NCI-H128 (cell line): ENCODE measurements around the gene TRIM65.
"Not testable (repeated sequence)": the region's sequence is repeated elsewhere in the genome, so short reads cannot be mapped to it uniquely, and the experiment has no call there.

Experiments used
- DNase-seq: peaks from one replicate; lab custom pipeline; 2025; ENCODE audit not compliant: unreplicated experiment; lab: John Stamatoyannopoulos, UW

The TRIM65 gene

GRCh38 chr17:75854881-75855309 lies 41.9 kb downstream of the TRIM65 start:
- no peak for DNase-seq

GRCh38 chr17:75854101-75854748 lies 42.5 kb downstream of the TRIM65 start:
- DNase-seq: no peak

GRCh38 chr17:75853433-75853832 lies 43.3 kb downstream of the TRIM65 start:
- DNase-seq: no peak

GRCh38 chr17:75851693-75851991 lies 45.1 kb downstream of the TRIM65 start:
- not testable (repeated sequence) for DNase-seq

GRCh38 chr17:75850928-75851692 lies 45.6 kb downstream of the TRIM65 start:
- DNase-seq: no peak

- no peak for DNase-seq
These were observed 47.0 kb downstream of the TRIM65 start for GRCh38 chr17:75849724-75850123.

GRCh38 chr17:75849279-75849646 lies 47.5 kb downstream of the TRIM65 start:
- no peak for DNase-seq

GRCh38 chr17:75848523-75849278 lies 48.0 kb downstream of the TRIM65 start:
- DNase-seq: no peak

GRCh38 chr17:75847614-75848522 lies 48.9 kb downstream of the TRIM65 start:
- DNase-seq: no peak

GRCh38 chr17:75846692-75847613 lies 49.8 kb downstream of the TRIM65 start:
- no peak for DNase-seq

GRCh38 chr17:75845933-75846691 lies 50.6 kb downstream of the TRIM65 start:
- no peak for DNase-seq

- no peak for DNase-seq
These were observed 51.6 kb downstream of the TRIM65 start for GRCh38 chr17:75845058-75845711.

- DNase-seq: no peak
These were observed 52.2 kb downstream of the TRIM65 start for GRCh38 chr17:75844530-75845057.

GRCh38 chr17:75843577-75844529 lies 52.9 kb downstream of the TRIM65 start, which contains the start of gene UNC13D:
Gene UNC13D (minus strand): TSS chr17:75844404. CDS start chr17:75844337, 67 bp downstream.
- no peak for DNase-seq

- DNase-seq: no peak
These were observed 53.7 kb downstream of the TRIM65 start for GRCh38 chr17:75842963-75843576.

GRCh38 chr17:75842411-75842810 lies 54.3 kb downstream of the TRIM65 start:
- no peak for DNase-seq

GRCh38 chr17:75840799-75841164 lies 56.0 kb downstream of the TRIM65 start:
- DNase-seq: no peak
